ENCODE measurements around the gene SFXN3. TPM values are rescaled to one million over a fixed set of nuclear protein-coding genes. Genes with fewer than 3 reads are reported as not detected.
A peak's percentile ranks its signal among the peaks of the same experiment; 100 is the strongest.

The SFXN3 gene
- total and polyA plus RNA-seq, 2 of the 13 experiments (the other 11 are each of a cell fraction or from before 2014, with no cell fraction given): 16.8 to 71.5 TPM

DNA sequence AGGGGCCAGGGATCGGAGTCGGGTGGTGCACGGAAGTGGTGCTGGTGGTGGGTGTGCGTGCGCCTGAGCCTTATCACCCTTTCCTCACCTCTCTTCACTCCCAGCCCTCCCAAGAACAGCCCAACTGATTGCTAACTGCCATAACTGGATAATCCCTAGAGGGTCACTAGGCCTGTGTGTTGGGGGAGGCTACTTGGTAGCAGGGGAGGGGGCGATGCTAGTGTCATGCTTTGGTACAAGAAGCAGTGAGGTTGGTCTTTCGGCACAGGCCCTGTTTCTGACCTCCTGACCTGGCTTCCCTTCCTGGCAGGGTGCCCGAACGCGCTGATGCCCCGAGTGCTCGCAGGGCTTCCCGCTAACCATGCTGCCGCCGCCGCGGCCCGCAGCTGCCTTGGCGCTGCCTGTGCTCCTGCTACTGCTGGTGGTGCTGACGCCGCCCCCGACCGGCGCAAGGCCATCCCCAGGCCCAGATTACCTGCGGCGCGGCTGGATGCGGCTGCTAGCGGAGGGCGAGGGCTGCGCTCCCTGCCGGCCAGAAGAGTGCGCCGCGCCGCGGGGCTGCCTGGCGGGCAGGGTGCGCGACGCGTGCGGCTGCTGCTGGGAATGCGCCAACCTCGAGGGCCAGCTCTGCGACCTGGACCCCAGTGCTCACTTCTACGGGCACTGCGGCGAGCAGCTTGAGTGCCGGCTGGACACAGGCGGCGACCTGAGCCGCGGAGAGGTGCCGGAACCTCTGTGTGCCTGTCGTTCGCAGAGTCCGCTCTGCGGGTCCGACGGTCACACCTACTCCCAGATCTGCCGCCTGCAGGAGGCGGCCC lies 31.4 kb downstream of the SFXN3 start (continued):
- TF ChIP-seq, protein P1, sequence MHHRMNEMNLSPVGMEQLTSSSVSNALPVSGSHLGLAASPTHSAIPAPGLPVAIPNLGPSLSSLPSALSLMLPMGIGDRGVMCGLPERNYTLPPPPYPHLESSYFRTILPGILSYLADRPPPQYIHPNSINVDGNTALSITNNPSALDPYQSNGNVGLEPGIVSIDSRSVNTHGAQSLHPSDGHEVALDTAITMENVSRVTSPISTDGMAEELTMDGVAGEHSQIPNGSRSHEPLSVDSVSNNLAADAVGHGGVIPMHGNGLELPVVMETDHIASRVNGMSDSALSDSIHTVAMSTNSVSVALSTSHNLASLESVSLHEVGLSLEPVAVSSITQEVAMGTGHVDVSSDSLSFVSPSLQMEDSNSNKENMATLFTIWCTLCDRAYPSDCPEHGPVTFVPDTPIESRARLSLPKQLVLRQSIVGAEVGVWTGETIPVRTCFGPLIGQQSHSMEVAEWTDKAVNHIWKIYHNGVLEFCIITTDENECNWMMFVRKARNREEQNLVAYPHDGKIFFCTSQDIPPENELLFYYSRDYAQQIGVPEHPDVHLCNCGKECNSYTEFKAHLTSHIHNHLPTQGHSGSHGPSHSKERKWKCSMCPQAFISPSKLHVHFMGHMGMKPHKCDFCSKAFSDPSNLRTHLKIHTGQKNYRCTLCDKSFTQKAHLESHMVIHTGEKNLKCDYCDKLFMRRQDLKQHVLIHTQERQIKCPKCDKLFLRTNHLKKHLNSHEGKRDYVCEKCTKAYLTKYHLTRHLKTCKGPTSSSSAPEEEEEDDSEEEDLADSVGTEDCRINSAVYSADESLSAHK (CRISPR knock-in tag; IDR thresholded peaks at IDR 0.05; ENCODE audit: borderline replicate concordance): no peak
- TF ChIP-seq ZNF672 (CRISPR knock-in tag; IDR thresholded peaks at IDR 0.05) (no peak), KLF13 (CRISPR knock-in tag; IDR thresholded peaks at IDR 0.05) (no peak), HNF4A (CRISPR knock-in tag; IDR thresholded peaks at IDR 0.05) (peak; percentile 55; the same call in 1 of the 2 replicates), MBD4 (IDR thresholded peaks at IDR 0.05; ENCODE audit: borderline replicate concordance, low read length) (no peak), ZNF746 (CRISPR knock-in tag; IDR thresholded peaks at IDR 0.05) (peak; percentile 80; the same call in 1 of the 2 replicates), ZSCAN29 (CRISPR knock-in tag; conservative IDR thresholded peaks at IDR 0.05) (0 out of 2 replicates have a peak, but pooled peaks have one; percentile 66), HNRNPL (IDR thresholded peaks at IDR 0.05; ENCODE audit: low read depth, low read length) (peak; percentile 92; the same call in 1 of the 2 replicates), KLF12 (CRISPR knock-in tag; IDR thresholded peaks at IDR 0.05; ENCODE audit: borderline replicate concordance) (peak; percentile 87), SRF (IDR thresholded peaks at IDR 0.05; ENCODE audit: low read depth, low read length) (no peak), RAD51 (IDR thresholded peaks at IDR 0.05; ENCODE audit: borderline replicate concordance) (no peak), ZNF703 (CRISPR knock-in tag; IDR thresholded peaks at IDR 0.05; ENCODE audit: borderline replicate concordance) (peak; percentile 94; the same call in 1 of the 2 replicates), ASH2L (IDR thresholded peaks at IDR 0.05; ENCODE audit: insufficient read length, low read depth, low read length) (peak; percentile 69), CC2D1A (CRISPR knock-in tag; IDR thresholded peaks at IDR 0.05) (0 out of 2 replicates have a peak, but pooled peaks have one; percentile 29), SRSF4 (IDR thresholded peaks at IDR 0.05; ENCODE audit: low read depth, low read length, poor library complexity, severe bottlenecking) (no peak)
- TF ChIP-seq, protein P2, sequence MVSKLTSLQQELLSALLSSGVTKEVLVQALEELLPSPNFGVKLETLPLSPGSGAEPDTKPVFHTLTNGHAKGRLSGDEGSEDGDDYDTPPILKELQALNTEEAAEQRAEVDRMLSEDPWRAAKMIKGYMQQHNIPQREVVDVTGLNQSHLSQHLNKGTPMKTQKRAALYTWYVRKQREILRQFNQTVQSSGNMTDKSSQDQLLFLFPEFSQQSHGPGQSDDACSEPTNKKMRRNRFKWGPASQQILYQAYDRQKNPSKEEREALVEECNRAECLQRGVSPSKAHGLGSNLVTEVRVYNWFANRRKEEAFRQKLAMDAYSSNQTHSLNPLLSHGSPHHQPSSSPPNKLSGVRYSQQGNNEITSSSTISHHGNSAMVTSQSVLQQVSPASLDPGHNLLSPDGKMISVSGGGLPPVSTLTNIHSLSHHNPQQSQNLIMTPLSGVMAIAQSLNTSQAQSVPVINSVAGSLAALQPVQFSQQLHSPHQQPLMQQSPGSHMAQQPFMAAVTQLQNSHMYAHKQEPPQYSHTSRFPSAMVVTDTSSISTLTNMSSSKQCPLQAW (CRISPR knock-in tag; IDR thresholded peaks at IDR 0.05): no peak
- TF ChIP-seq, protein P3, sequence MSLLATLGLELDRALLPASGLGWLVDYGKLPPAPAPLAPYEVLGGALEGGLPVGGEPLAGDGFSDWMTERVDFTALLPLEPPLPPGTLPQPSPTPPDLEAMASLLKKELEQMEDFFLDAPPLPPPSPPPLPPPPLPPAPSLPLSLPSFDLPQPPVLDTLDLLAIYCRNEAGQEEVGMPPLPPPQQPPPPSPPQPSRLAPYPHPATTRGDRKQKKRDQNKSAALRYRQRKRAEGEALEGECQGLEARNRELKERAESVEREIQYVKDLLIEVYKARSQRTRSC (CRISPR knock-in tag; IDR thresholded peaks at IDR 0.05; ENCODE audit: low read depth): peak; percentile 96; the same call in 1 of the 2 replicates
- TF ChIP-seq, protein P4, sequence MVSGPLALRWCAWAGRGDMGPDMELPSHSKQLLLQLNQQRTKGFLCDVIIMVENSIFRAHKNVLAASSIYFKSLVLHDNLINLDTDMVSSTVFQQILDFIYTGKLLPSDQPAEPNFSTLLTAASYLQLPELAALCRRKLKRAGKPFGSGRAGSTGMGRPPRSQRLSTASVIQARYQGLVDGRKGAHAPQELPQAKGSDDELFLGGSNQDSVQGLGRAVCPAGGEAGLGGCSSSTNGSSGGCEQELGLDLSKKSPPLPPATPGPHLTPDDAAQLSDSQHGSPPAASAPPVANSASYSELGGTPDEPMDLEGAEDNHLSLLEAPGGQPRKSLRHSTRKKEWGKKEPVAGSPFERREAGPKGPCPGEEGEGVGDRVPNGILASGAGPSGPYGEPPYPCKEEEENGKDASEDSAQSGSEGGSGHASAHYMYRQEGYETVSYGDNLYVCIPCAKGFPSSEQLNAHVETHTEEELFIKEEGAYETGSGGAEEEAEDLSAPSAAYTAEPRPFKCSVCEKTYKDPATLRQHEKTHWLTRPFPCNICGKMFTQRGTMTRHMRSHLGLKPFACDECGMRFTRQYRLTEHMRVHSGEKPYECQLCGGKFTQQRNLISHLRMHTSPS (CRISPR knock-in tag; IDR thresholded peaks at IDR 0.05; ENCODE audit: low read depth): peak; percentile 67; the same call in 1 of the 2 replicates
- TF ChIP-seq, protein P5, sequence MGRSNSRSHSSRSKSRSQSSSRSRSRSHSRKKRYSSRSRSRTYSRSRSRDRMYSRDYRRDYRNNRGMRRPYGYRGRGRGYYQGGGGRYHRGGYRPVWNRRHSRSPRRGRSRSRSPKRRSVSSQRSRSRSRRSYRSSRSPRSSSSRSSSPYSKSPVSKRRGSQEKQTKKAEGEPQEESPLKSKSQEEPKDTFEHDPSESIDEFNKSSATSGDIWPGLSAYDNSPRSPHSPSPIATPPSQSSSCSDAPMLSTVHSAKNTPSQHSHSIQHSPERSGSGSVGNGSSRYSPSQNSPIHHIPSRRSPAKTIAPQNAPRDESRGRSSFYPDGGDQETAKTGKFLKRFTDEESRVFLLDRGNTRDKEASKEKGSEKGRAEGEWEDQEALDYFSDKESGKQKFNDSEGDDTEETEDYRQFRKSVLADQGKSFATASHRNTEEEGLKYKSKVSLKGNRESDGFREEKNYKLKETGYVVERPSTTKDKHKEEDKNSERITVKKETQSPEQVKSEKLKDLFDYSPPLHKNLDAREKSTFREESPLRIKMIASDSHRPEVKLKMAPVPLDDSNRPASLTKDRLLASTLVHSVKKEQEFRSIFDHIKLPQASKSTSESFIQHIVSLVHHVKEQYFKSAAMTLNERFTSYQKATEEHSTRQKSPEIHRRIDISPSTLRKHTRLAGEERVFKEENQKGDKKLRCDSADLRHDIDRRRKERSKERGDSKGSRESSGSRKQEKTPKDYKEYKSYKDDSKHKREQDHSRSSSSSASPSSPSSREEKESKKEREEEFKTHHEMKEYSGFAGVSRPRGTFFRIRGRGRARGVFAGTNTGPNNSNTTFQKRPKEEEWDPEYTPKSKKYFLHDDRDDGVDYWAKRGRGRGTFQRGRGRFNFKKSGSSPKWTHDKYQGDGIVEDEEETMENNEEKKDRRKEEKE (IDR thresholded peaks at IDR 0.05): no peak
